T1000 (cell line): ENCODE data around the gene EIF5A2.

Source experiments
- DNase-seq: peaks from one replicate; lab custom pipeline; 2025; ENCODE audit warnings: mixed read lengths; lab: John Stamatoyannopoulos, UW

The EIF5A2 gene

GRCh38 chr3:170852324-170852723, 56.1 kb downstream of the EIF5A2 start:
- DNase-seq, result no peak

GRCh38 chr3:170848292-170848917, 60.0 kb downstream of the EIF5A2 start:
- DNase-seq, result no peak

- DNase-seq, result no peak
Observed at GRCh38 chr3:170844377-170844776, 64.1 kb downstream of the EIF5A2 start.

- no peak for DNase-seq
Observed at GRCh38 chr3:170840291-170840859, 68.1 kb downstream of the EIF5A2 start.

- DNase-seq, result no peak
Observed at GRCh38 chr3:170839518-170840100, 68.8 kb downstream of the EIF5A2 start.
